Stimulated activated CD4-positive, alpha-beta T cell treated with anti-CD3 and anti-CD28 coated beads, TNF-alpha, amount 100 ng/mL, for 4 hours (primary cell): Measurements from ENCODE around the gene RIC1.
"Not testable (repeated sequence)": the region's sequence is repeated elsewhere in the genome, so short reads cannot be mapped to it uniquely, and the experiment has no call there.

ENCODE experiments used
- DNase-seq, 3 experiments: peaks; one replicate each; pipeline ENCODE4 v3.0.0-alpha.2; 2020; ENCODE audit warnings: low read depth in 3 of 3

RIC1 gene

GRCh38 chr9:5628530-5629311 is at the start of gene RIC1:
Gene RIC1 (plus strand): TSS chr9:5629107. CDS start chr9:5629310, 203 bp downstream.
- DNase-seq, result peak; percentile 77 to 80 (median 79)

GRCh38 chr9:5579881-5580280 is 49.0 kb upstream of the RIC1 start:
- no peak for DNase-seq

GRCh38 chr9:5580650-5581049 is 48.3 kb upstream of the RIC1 start:
- no peak for DNase-seq

- not testable (repeated sequence) for DNase-seq
These were observed 47.2 kb upstream of the RIC1 start for GRCh38 chr9:5581706-5582105.

- no peak for DNase-seq
These were observed 46.1 kb upstream of the RIC1 start for GRCh38 chr9:5582835-5583195.

- no peak for DNase-seq
These were observed 42.5 kb upstream of the RIC1 start for GRCh38 chr9:5586391-5586802.

- no peak for DNase-seq
These were observed 41.9 kb upstream of the RIC1 start for GRCh38 chr9:5587024-5587423.

GRCh38 chr9:5592231-5592630 is 36.7 kb upstream of the RIC1 start:
- no peak for DNase-seq

- no peak for DNase-seq
These were observed 36.0 kb upstream of the RIC1 start for GRCh38 chr9:5592904-5593303.

GRCh38 chr9:5593904-5594303 is 35.0 kb upstream of the RIC1 start:
- no peak for DNase-seq

- no peak for DNase-seq
These were observed 32.7 kb upstream of the RIC1 start for GRCh38 chr9:5596173-5596572.

GRCh38 chr9:5608298-5609225 is 20.3 kb upstream of the RIC1 start:
- no peak for DNase-seq

- no peak for DNase-seq
These were observed 19.7 kb upstream of the RIC1 start for GRCh38 chr9:5609226-5609596.

- no peak for DNase-seq
These were observed 18.4 kb upstream of the RIC1 start for GRCh38 chr9:5610491-5610890.

GRCh38 chr9:5611321-5612184 is 17.4 kb upstream of the RIC1 start:
- DNase-seq, result no peak

GRCh38 chr9:5612185-5612530 is 16.7 kb upstream of the RIC1 start:
- DNase-seq, result no peak

- no peak for DNase-seq
These were observed 14.7 kb upstream of the RIC1 start for GRCh38 chr9:5614192-5614591.

- DNase-seq, result no peak
These were observed 13.9 kb upstream of the RIC1 start for GRCh38 chr9:5614985-5615384.

GRCh38 chr9:5617749-5618148 is 11.2 kb upstream of the RIC1 start:
- no peak for DNase-seq

GRCh38 chr9:5620494-5620893 is 8.4 kb upstream of the RIC1 start:
- no peak for DNase-seq

GRCh38 chr9:5621327-5621726 is 7.6 kb upstream of the RIC1 start:
- DNase-seq, result no peak

- no peak for DNase-seq
These were observed 6.9 kb upstream of the RIC1 start for GRCh38 chr9:5622016-5622415.
